SIG-M5 treated with dmso at 0.1 percent for 504 hours (cell line): ENCODE measurements around the gene GDPD4.

ENCODE experiments used
- DNase-seq: peaks from one replicate; lab custom pipeline; 2025; ENCODE audit not compliant: unreplicated experiment; lab: John Stamatoyannopoulos, UW

The GDPD4 gene

GRCh38 chr11:77176996-77177395 lies 124.5 kb downstream of the GDPD4 start:
- DNase-seq = no peak

GRCh38 chr11:77175869-77176539 lies 125.5 kb downstream of the GDPD4 start:
- no peak for DNase-seq

GRCh38 chr11:77175021-77175842 lies 126.3 kb downstream of the GDPD4 start:
- DNase-seq = no peak

- no peak for DNase-seq
Observed at GRCh38 chr11:77174559-77174958, 126.9 kb downstream of the GDPD4 start.

- DNase-seq = no peak
Observed at GRCh38 chr11:77173494-77173893, 128.0 kb downstream of the GDPD4 start.

- DNase-seq = no peak
Observed at GRCh38 chr11:77172666-77172982, 128.9 kb downstream of the GDPD4 start.

GRCh38 chr11:77171885-77172665 lies 129.4 kb downstream of the GDPD4 start:
- DNase-seq = no peak

GRCh38 chr11:77171254-77171653 lies 130.2 kb downstream of the GDPD4 start:
- DNase-seq = no peak

GRCh38 chr11:77170107-77170506 lies 131.4 kb downstream of the GDPD4 start:
- no peak for DNase-seq

- no peak for DNase-seq
Observed at GRCh38 chr11:77167791-77168190, 133.7 kb downstream of the GDPD4 start.

GRCh38 chr11:77167111-77167626 lies 134.3 kb downstream of the GDPD4 start:
- no peak for DNase-seq
